SK-N-SH (cell line): ENCODE measurements around the gene CDH12.

ENCODE experiments used
- CTCF ChIP-seq: fragments of 200-600 bp; sonication (generic); IDR thresholded peaks from 2 replicates; pipeline ENCODE4 v1.6.1; 2017; ENCODE audit warnings: antibody characterized with exemption, mild to moderate bottlenecking, moderate library complexity
- GABPA ChIP-seq: IDR thresholded peaks from 2 replicates; pipeline ENCODE4 v1.4.0; 2012; ENCODE audit warnings: low read depth, mild to moderate bottlenecking

- no peak for TF ChIP-seq GABPA
- no peak for TF ChIP-seq CTCF
These were observed 511.7 kb downstream of the CDH12 start for GRCh38 chr5:22341406-22341805.
